ENCODE results near the gene PRR22. TPM values are rescaled to one million over a fixed set of nuclear protein-coding genes. Genes with fewer than 3 reads are reported as not detected.

PRR22 gene
- total and polyA plus RNA-seq, 9 of the 15 experiments (the other 6 are each of a cell fraction or from before 2014, with no cell fraction given), result 0.03 to 12.0 (median 2.0) TPM; not detected in 1

- TF ChIP-seq BRCA1 (IDR thresholded peaks at IDR 0.05) (no peak), BRCA1 (CRISPR knock-in tag; IDR thresholded peaks at IDR 0.05) (no peak), KAT8 (IDR thresholded peaks at IDR 0.05; ENCODE audit: low read depth) (no peak), WHSC1 (IDR thresholded peaks at IDR 0.05; ENCODE audit: low read length) (no peak), MXI1 (IDR thresholded peaks at IDR 0.05; ENCODE audit: low read depth, low read length) (no peak), BRF1 (IDR thresholded peaks at IDR 0.05; ENCODE audit: borderline replicate concordance, extremely low read depth, insufficient read length) (no peak), PTRF (tag; IDR thresholded peaks at IDR 0.05) (no peak), DNMT1 (IDR thresholded peaks at IDR 0.05) (no peak), KHSRP (IDR thresholded peaks at IDR 0.05) (no peak), GABPB2 (CRISPR knock-in tag; conservative IDR thresholded peaks at IDR 0.05) (no peak), RAD21 (CRISPR knock-in tag; conservative IDR thresholded peaks at IDR 0.05 in 1 of 2, IDR thresholded peaks at IDR 0.05 in 1 of 2) (peak; percentile 48 to 74), COPS2 (conservative IDR thresholded peaks at IDR 0.05) (no peak), MBD1 (CRISPR knock-in tag; IDR thresholded peaks at IDR 0.05) (no peak), ZNF239 (CRISPR knock-in tag; IDR thresholded peaks at IDR 0.05) (no peak), ZNF740 (CRISPR knock-in tag; IDR thresholded peaks at IDR 0.05) (peak; percentile 71), ZNF740 (tag; IDR thresholded peaks at IDR 0.05) (peak in 1 of 2 experiments; percentile 67; a peak in 2 of 4 replicates), RBM25 (IDR thresholded peaks at IDR 0.05; ENCODE audit: low read depth, low read length, severe bottlenecking) (no peak), SREBF2 (CRISPR knock-in tag; IDR thresholded peaks at IDR 0.05) (no peak), CREM (IDR thresholded peaks at IDR 0.05; ENCODE audit: low read depth) (0 out of 2 replicates have a peak, but pooled peaks have one; percentile 12), ESRRA (IDR thresholded peaks at IDR 0.05; ENCODE audit: borderline replicate concordance, low read depth) (peak; percentile 77), SETDB1 (IDR thresholded peaks at IDR 0.05; ENCODE audit: low read length) (no peak), ZNF121 (CRISPR knock-in tag; conservative IDR thresholded peaks at IDR 0.05) (no peak), ZNF175 (CRISPR knock-in tag; IDR thresholded peaks at IDR 0.05; ENCODE audit: low read depth) (no peak), PRMT5 (CRISPR knock-in tag; IDR thresholded peaks at IDR 0.05) (no peak), POLR2AphosphoS5 (IDR thresholded peaks at IDR 0.05; ENCODE audit: control insufficient read depth, insufficient read depth, low read depth, low read length) (no peak)
- TF ChIP-seq, protein P1, sequence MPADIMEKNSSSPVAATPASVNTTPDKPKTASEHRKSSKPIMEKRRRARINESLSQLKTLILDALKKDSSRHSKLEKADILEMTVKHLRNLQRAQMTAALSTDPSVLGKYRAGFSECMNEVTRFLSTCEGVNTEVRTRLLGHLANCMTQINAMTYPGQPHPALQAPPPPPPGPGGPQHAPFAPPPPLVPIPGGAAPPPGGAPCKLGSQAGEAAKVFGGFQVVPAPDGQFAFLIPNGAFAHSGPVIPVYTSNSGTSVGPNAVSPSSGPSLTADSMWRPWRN (IDR thresholded peaks at IDR 0.05; ENCODE audit: low read depth), result no peak
Measured at GRCh38 chr19:5805462-5806132, 21.1 kb upstream of the PRR22 start (continued).

Measured in K562 (cell line).